CD4-positive, alpha-beta memory T cell (primary cell): Measurements from ENCODE around the gene GABRB3. TPM values are rescaled to one million over a fixed set of nuclear protein-coding genes. Genes with fewer than 3 reads are reported as not detected.

Source experiments
- CTCF ChIA-PET: fragments of 350-600 bp; sonication (Branson Sonifier 250); formaldehyde crosslinking; loops from one replicate; lab custom pipeline; 2021; ENCODE audit warnings: inconsistent platforms; ENCODE audit not compliant: partially characterized antibody; lab: Charles Lee
- POLR2A ChIA-PET: fragments of 350-600 bp; sonication (Branson Sonifier 250); formaldehyde crosslinking; loops from one replicate; lab custom pipeline; 2021; ENCODE audit not compliant: partially characterized antibody; lab: Charles Lee
- DNase-seq, 5 donors: peaks; one replicate each; pipeline versions ENCODE4 v3.0.0 to v3.0.0-alpha.2; 2020 to 2022; ENCODE audit warnings: mixed read lengths in 1 of 5
- H3K27ac ChIP-seq: one replicate; pipeline ENCODE4 v1.7.0; 2013; ENCODE audit warnings: low read depth, low read length
- H3K27me3 ChIP-seq: 2 replicates; pipeline ENCODE4 v1.7.0; 2013; ENCODE audit warnings: mild to moderate bottlenecking, low read length, moderate library complexity; ENCODE audit not compliant: insufficient read depth
- H3K36me3 ChIP-seq: 2 replicates; pipeline ENCODE4 v1.7.0; 2013; ENCODE audit warnings: mild to moderate bottlenecking, low read length, moderate library complexity; ENCODE audit not compliant: insufficient read depth
- H3K4me1 ChIP-seq: 2 replicates; pipeline ENCODE4 v1.7.0; 2013; ENCODE audit warnings: mild to moderate bottlenecking, low read length, moderate library complexity; ENCODE audit not compliant: insufficient read depth
- H3K4me3 ChIP-seq, 2 donors: one replicate each; pipeline ENCODE4 v1.7.0; 2013; ENCODE audit warnings: low read length in 2 of 2, mild to moderate bottlenecking in 1 of 2
- H3K9me3 ChIP-seq, 2 donors: one replicate each; pipeline ENCODE4 v1.7.0; 2013; ENCODE audit warnings: low read length in 2 of 2, control low read depth in 1 of 2; ENCODE audit not compliant: control insufficient read depth in 1 of 2
- H3K27ac Mint-ChIP-seq, 7 donors: one replicate each; pipeline ENCODE4 v1.8.0; 2020 to 2021; ENCODE audit warnings: mixed read lengths in 7 of 7, mild to moderate bottlenecking in 6 of 7, inconsistent platforms in 3 of 7, moderate library complexity in 3 of 7
- H3K27me3 Mint-ChIP-seq, 2 donors: one replicate each; pipeline ENCODE4 v1.8.0; 2020 to 2021; ENCODE audit warnings: mixed read lengths in 2 of 2
- H3K36me3 Mint-ChIP-seq, 2 donors: one replicate each; pipeline ENCODE4 v1.8.0; 2020 to 2021; ENCODE audit warnings: mixed read lengths in 2 of 2, inconsistent platforms in 1 of 2, mild to moderate bottlenecking in 1 of 2
- H3K4me1 Mint-ChIP-seq, 4 donors: one replicate each; pipeline ENCODE4 v1.8.0; 2020 to 2021; ENCODE audit warnings: mixed read lengths in 4 of 4, mild to moderate bottlenecking in 1 of 4
- H3K4me3 Mint-ChIP-seq, 8 donors: one replicate each; pipeline ENCODE4 v1.8.0; 2020 to 2021; ENCODE audit warnings: mixed read lengths in 8 of 8, mild to moderate bottlenecking in 7 of 8, moderate library complexity in 6 of 8, inconsistent platforms in 3 of 8
- H3K9me3 Mint-ChIP-seq, 8 donors: one replicate each; pipeline ENCODE4 v1.8.0; 2020 to 2021; ENCODE audit warnings: mixed read lengths in 8 of 8, mild to moderate bottlenecking in 5 of 8, inconsistent platforms in 3 of 8, moderate library complexity in 1 of 8
- intact Hi-C: fragments of 100-400 bp; cut with micrococcal nuclease; formaldehyde crosslinking; loops from one replicate; pipeline ENCODE4 v1.15.1; 2023
- polyA plus RNA-seq, 2 donors: library from polyadenylated mRNA; unstranded; fragments of 300-500 nt; fragmentation: Illumina TruSeq; gene quantifications; one replicate each; pipeline ENCODE4 v1.2.3, GENCODE V29; 2021
- total RNA-seq, 2 experiments: library from RNA; stranded (reverse); gene quantifications; one replicate each; pipeline ENCODE4 v1.2.3, GENCODE V29; 2021

GABRB3 gene
- total and polyA plus RNA-seq, 4 experiments from 2014 or later: 0.06 to 0.08 TPM; not detected in 2

DNA sequence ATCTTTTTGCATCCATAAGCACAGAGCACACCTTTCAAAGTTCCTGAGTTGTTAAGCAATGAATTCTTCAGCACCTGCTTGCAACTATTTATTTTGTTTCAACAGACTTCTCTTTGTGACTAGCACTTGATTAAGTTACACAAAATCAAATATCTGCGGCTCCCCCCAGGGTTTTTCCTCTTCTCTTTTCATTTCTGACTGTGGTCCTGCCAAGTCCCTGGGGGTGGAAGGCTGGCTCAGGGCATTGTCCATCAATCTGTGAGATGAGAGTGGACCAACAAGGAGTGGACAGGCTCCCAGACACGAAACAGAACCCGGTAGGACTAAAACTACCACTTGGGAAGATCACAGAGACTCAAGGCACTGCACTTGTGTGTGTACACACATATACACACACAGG, 96.8 kb downstream of the GABRB3 start:
- intact Hi-C loops: no loop called here
- H3K9me3 Mint-ChIP-seq: peaks cover 0 to 8% (median 3%) of the 10 kb centered on the region in 8 donors
- H3K27me3 Mint-ChIP-seq: no peaks in the 10 kb centered on the region
- ChIA-PET CTCF (no interaction called here), POLR2A (no interaction called here)
- no peaks in the 10 kb centered on the region for H3K4me1 Mint-ChIP-seq
- H3K4me3 Mint-ChIP-seq: no peak overlapping the region
- Histone ChIP-seq H3K27me3 (no peaks in the 10 kb centered on the region), H3K27ac (no peak overlapping the region), H3K36me3 (no peaks in the 10 kb centered on the region), H3K9me3 (no peaks in the 10 kb centered on the region), H3K4me3 (no peak overlapping the region), H3K4me1 (no peaks in the 10 kb centered on the region)
- no peak overlapping the region for H3K27ac Mint-ChIP-seq
- H3K36me3 Mint-ChIP-seq: no peaks in the 10 kb centered on the region
- DNase-seq: no peak

DNA sequence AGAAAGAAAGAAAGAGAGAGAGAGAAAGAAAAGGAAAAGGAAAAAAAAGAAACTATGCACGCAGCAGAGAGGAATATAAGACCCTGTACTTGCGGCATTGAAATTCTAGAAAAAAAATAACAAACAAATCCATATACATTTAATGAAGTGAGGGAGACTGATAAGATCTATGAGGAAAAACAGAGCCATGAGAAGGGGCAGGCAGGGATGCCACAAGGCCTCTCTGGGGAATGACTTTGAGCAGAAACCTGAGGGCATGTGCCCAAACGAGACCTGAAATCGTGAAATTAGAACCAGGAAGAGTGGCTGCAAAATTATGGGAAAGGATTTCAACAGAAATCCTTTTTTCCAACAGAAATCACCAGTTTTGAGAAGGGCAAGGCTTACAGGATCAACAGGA, 98.4 kb downstream of the GABRB3 start:
- no peak overlapping the region for H3K27ac Mint-ChIP-seq
- Histone ChIP-seq H3K4me1 (no peaks in the 10 kb centered on the region), H3K27me3 (no peaks in the 10 kb centered on the region), H3K9me3 (no peaks in the 10 kb centered on the region), H3K36me3 (no peaks in the 10 kb centered on the region), H3K27ac (no peak overlapping the region), H3K4me3 (no peak overlapping the region)
- ChIA-PET CTCF (no interaction called here), POLR2A (no interaction called here)
- H3K4me1 Mint-ChIP-seq: no peaks in the 10 kb centered on the region
- no peaks in the 10 kb centered on the region for H3K27me3 Mint-ChIP-seq
- peaks cover 0 to 11% (median 3%) of the 10 kb centered on the region in 8 donors for H3K9me3 Mint-ChIP-seq
- H3K4me3 Mint-ChIP-seq: no peak overlapping the region
- no peak for DNase-seq
- no peaks in the 10 kb centered on the region for H3K36me3 Mint-ChIP-seq
- intact Hi-C loops: no loop called here

DNA sequence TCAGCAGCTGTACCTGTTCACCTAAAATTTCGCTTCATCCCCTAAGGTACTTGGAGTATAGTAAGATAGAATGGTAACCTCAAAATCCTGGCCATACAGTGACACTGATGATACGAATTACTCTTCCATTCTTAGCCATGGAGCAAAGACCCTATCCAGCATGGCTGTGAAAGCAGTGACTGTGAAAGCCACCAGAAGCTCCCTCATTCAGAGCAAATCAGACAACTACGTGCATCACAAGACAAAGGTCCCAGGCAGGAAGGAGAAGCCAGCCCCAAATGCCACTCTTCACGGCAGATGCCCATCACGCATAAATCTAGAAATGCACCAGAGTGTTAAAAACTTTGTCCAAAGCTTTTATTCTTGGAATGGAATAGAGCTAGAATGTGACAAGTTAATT, 99.4 kb downstream of the GABRB3 start:
- Histone ChIP-seq H3K27me3 (no peaks in the 10 kb centered on the region), H3K9me3 (no peaks in the 10 kb centered on the region), H3K27ac (no peak overlapping the region), H3K36me3 (no peaks in the 10 kb centered on the region), H3K4me1 (no peaks in the 10 kb centered on the region), H3K4me3 (no peak overlapping the region)
- no peak overlapping the region for H3K27ac Mint-ChIP-seq
- peaks cover 0 to 13% (median 3%) of the 10 kb centered on the region in 8 donors for H3K9me3 Mint-ChIP-seq
- intact Hi-C loops: no loop called here
- H3K4me1 Mint-ChIP-seq: no peaks in the 10 kb centered on the region
- CTCF ChIA-PET: no interaction called here
- no peak overlapping the region for H3K4me3 Mint-ChIP-seq
- H3K36me3 Mint-ChIP-seq: no peaks in the 10 kb centered on the region
- no peaks in the 10 kb centered on the region for H3K27me3 Mint-ChIP-seq
- no peak for DNase-seq
- POLR2A ChIA-PET: no interaction called here

DNA sequence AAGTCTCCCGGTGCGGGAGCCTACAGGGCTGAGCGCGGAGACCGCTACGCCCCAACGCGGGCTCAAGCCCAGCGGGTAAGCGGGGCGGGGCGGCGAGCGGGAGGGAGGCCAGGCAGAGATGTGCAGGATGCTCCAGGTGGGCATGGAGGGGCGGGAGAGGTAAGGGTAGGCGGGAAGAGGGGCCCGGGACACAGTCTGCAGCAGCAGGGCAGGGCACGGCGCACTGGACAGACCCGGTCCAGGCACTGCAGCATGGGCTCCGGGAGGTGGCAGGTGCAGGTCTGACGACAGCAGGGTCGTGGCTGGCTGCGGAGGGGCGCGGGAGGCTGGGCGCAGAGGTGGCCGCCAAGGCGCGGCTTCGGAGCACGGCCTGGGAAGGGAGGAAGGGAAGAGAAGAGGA, 102.8 kb downstream of the GABRB3 start:
- H3K4me3 ChIP-seq: no peak overlapping the region
- no peak overlapping the region for H3K27ac ChIP-seq
- Mint-ChIP-seq H3K9me3 (peaks cover 0 to 14% (median 3%) of the 10 kb centered on the region in 8 donors), H3K4me1 (no peaks in the 10 kb centered on the region), H3K27me3 (no peaks in the 10 kb centered on the region), H3K27ac (no peak overlapping the region), H3K4me3 (no peak overlapping the region), H3K36me3 (no peaks in the 10 kb centered on the region)
- no peak for DNase-seq
- ChIA-PET CTCF (no interaction called here), POLR2A (no interaction called here)
- no peaks in the 10 kb centered on the region for H3K9me3 ChIP-seq
- H3K36me3 ChIP-seq: no peaks in the 10 kb centered on the region
- no peaks in the 10 kb centered on the region for H3K4me1 ChIP-seq
- intact Hi-C loops: no loop called here
- H3K27me3 ChIP-seq: no peaks in the 10 kb centered on the region

DNA sequence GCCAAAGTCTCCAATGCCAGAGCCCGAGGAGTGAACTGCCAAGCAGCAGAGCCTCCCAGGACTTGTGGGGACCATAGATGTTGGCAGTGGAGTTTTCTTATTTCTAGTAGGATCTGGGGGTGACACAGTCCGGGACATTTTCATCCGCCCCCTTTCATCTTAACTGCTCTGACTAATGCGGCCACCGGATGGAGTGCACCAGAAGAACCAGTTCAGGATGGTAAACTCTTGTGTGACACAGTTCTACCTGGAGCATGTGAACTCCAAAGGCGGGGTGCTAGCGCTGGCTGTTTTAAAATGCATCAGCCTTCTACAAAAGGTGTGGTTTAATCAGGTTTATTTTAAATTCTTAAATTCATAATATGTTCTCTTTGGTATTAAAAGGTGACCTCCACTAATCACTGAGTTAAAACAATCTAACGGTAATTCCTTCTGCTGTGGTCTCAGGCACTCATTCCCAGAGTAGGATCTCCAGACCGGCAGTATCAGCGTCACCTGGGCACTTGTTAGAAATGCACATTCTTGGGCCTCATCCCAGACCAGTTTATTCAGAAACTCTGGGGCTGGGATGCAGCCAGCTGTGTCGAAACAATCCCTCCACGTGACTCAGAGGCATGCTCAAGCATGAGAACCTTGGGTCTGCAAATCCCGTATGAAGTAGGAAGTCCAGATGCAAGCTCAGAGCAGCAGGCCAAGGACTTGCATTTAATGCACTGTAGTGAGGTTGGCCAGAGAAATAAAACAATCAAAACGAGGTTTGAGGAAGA, 105.5 kb downstream of the GABRB3 start:
- H3K27ac ChIP-seq: no peak overlapping the region
- intact Hi-C loops: no loop called here
- no peaks in the 10 kb centered on the region for H3K36me3 ChIP-seq
- H3K36me3 Mint-ChIP-seq: no peaks in the 10 kb centered on the region
- peaks cover 0 to 10% (median 3%) of the 10 kb centered on the region in 8 donors for H3K9me3 Mint-ChIP-seq
- peak overlapping the region in 1 of 7 donors; percentile 5 for H3K27ac Mint-ChIP-seq
- no peak overlapping the region for H3K4me3 Mint-ChIP-seq
- no peaks in the 10 kb centered on the region for H3K4me1 ChIP-seq
- H3K4me1 Mint-ChIP-seq: no peaks in the 10 kb centered on the region
- H3K4me3 ChIP-seq: no peak overlapping the region
- ChIA-PET CTCF (no interaction called here), POLR2A (no interaction called here)
- no peaks in the 10 kb centered on the region for H3K27me3 ChIP-seq
- H3K27me3 Mint-ChIP-seq: no peaks in the 10 kb centered on the region
- DNase-seq: no peak
- no peaks in the 10 kb centered on the region for H3K9me3 ChIP-seq

DNA sequence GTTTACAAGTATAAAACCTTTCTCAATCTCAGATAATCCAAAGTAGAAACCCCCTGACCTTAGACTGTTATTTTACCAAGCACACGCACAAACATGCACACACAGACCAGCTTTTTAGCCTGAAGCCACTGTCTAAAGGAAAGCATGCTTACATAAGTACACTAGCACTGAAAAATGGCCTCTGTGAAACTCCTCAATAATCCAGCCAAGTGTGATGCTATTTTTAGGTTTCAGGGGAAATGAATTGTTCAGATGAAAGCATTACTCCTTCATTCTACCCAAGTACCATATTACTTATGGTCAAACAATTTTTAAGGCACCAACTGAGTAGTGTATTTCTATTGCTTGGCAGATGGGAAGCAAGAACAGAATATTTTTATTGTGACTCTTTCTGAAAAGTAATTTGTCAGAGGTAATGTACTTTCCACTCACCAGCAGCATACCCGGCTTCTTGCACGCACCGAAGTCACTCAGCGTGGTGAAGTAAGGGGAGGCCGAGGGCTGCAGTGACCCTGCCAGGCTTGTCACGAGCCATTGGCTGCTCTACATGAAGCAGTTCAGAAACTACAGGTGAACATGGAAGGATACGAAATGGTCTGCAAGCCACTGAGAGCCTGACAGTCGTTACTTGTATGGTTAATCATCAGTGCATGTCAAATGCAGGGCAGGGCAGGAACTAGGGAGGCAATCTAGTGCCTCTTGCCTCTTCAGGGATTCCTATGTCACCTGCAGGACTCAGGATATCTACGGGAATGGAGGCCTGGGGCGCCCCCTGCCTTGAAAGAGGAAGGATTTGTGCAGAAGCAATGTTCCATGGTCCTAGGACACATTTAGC, 106.7 kb downstream of the GABRB3 start:
- Mint-ChIP-seq H3K27ac (no peak overlapping the region), H3K36me3 (no peaks in the 10 kb centered on the region), H3K27me3 (no peaks in the 10 kb centered on the region), H3K4me1 (no peaks in the 10 kb centered on the region), H3K9me3 (peaks cover 0 to 10% (median 4%) of the 10 kb centered on the region in 8 donors), H3K4me3 (no peak overlapping the region)
- ChIA-PET POLR2A (no interaction called here), CTCF (no interaction called here)
- no peak for DNase-seq
- Histone ChIP-seq H3K27ac (no peak overlapping the region), H3K4me1 (no peaks in the 10 kb centered on the region), H3K36me3 (no peaks in the 10 kb centered on the region), H3K9me3 (no peaks in the 10 kb centered on the region), H3K27me3 (no peaks in the 10 kb centered on the region), H3K4me3 (no peak overlapping the region)
- intact Hi-C loops: no loop called here

DNA sequence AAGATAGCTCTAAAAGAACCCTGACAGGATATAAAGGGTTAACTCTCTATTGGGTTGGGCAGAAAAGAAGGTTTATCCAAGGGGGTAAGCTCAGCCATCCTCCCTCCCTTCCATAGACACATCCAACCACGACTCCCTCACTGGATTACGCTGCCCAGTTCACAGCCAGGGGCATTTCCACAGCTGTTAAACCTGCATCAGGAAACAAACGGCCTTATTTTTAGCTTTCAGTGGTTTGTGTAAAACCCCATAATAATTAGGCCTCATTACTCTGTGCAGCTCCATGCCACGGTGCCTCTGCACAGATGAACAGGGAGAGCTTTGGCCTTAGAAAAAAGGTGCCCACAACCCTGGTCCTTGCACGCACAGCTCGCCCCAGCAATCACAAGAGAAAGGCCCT, 110.6 kb downstream of the GABRB3 start:
- ChIA-PET POLR2A (no interaction called here), CTCF (no interaction called here)
- H3K27ac Mint-ChIP-seq: no peak overlapping the region
- H3K36me3 Mint-ChIP-seq: no peaks in the 10 kb centered on the region
- no peaks in the 10 kb centered on the region for H3K4me1 Mint-ChIP-seq
- intact Hi-C loops: no loop called here
- Histone ChIP-seq H3K4me1 (no peaks in the 10 kb centered on the region), H3K9me3 (no peaks in the 10 kb centered on the region), H3K36me3 (no peaks in the 10 kb centered on the region), H3K27me3 (no peaks in the 10 kb centered on the region), H3K4me3 (no peak overlapping the region), H3K27ac (no peak overlapping the region)
- H3K9me3 Mint-ChIP-seq: peaks cover 0 to 16% (median 7%) of the 10 kb centered on the region in 8 donors
- no peaks in the 10 kb centered on the region for H3K27me3 Mint-ChIP-seq
- no peak overlapping the region for H3K4me3 Mint-ChIP-seq
- no peak for DNase-seq
